Measurements from ENCODE around the gene TRHDE.

GRCh38 chr12:72509891-72510290, 237.7 kb downstream of the TRHDE start:
- TF ChIP-seq ZBTB21 (tag by site-specific recombination; IDR thresholded peaks at IDR 0.05) (no peak), ZNF24 (tag by site-specific recombination; IDR thresholded peaks at IDR 0.05) (no peak), KLF7 (tag by site-specific recombination; IDR thresholded peaks at IDR 0.05; ENCODE audit: borderline replicate concordance) (no peak), HOXA7 (CRISPR knock-in tag; IDR thresholded peaks at IDR 0.05; ENCODE audit: borderline replicate concordance) (no peak), REPIN1 (tag by site-specific recombination; IDR thresholded peaks at IDR 0.05; ENCODE audit: low read depth) (no peak), YY1 (tag by site-specific recombination; IDR thresholded peaks at IDR 0.05) (no peak), CTCF (tag by site-specific recombination; IDR thresholded peaks at IDR 0.05) (no peak), ZNF292 (tag by site-specific recombination; IDR thresholded peaks at IDR 0.05; ENCODE audit: borderline replicate concordance, low read depth) (no peak), ZBTB7A (tag by site-specific recombination; IDR thresholded peaks at IDR 0.05; ENCODE audit: low read depth) (no peak), ZBTB26 (tag by site-specific recombination; optimal IDR thresholded peaks at IDR 0.05) (no peak), ZNF121 (tag by site-specific recombination; IDR thresholded peaks at IDR 0.05) (no peak), ATF2 (tag by site-specific recombination; IDR thresholded peaks at IDR 0.05; ENCODE audit: low read depth) (no peak), ZNF639 (tag by site-specific recombination; IDR thresholded peaks at IDR 0.05) (no peak), ZSCAN23 (tag by site-specific recombination; IDR thresholded peaks at IDR 0.05) (no peak)
